Measurements from ENCODE around the gene TCF12.
A peak's percentile ranks its signal among the peaks of the same experiment; 100 is the strongest.

TCF12 gene

GRCh38 chr15:57255751-57256341, 337.4 kb downstream of the TCF12 start:
- Histone ChIP-seq H3K4me1 (ENCODE audit: control insufficient read depth in 1 of 2, insufficient read depth in 2 of 2, low read length in 2 of 2) (peaks cover 0 to 9% of the 10 kb centered on the region in 2 donors), H3K36me3 (ENCODE audit: control insufficient read depth in 1 of 2, insufficient read depth in 2 of 2, low read length in 2 of 2) (peaks cover 14 to 24% of the 10 kb centered on the region in 2 donors), H3K27me3 (ENCODE audit: control insufficient read depth in 1 of 2, insufficient read depth in 2 of 2, low read length in 2 of 2) (no peaks in the 10 kb centered on the region), H3K9me3 (ENCODE audit: control insufficient read depth in 1 of 2, low read length in 2 of 2) (no peaks in the 10 kb centered on the region), H3K27ac (ENCODE audit: low read depth, low read length) (no peak overlapping the region), H3K9ac (ENCODE audit: low read depth in 1 of 2, low read length in 2 of 2) (no peak overlapping the region), H3K4me3 (ENCODE audit: low read depth in 1 of 2, low read length in 2 of 2) (no peak overlapping the region)

- H3K4me3 ChIP-seq (ENCODE audit: low read depth in 1 of 2, low read length in 2 of 2): no peak overlapping the region
- H3K9me3 ChIP-seq (ENCODE audit: control insufficient read depth in 1 of 2, low read length in 2 of 2): no peaks in the 10 kb centered on the region
- H3K27ac ChIP-seq (ENCODE audit: low read depth, low read length): no peak overlapping the region
- H3K36me3 ChIP-seq (ENCODE audit: control insufficient read depth in 1 of 2, insufficient read depth in 2 of 2, low read length in 2 of 2): peaks cover 15 to 21% of the 10 kb centered on the region in 2 donors
- peaks cover 0 to 9% of the 10 kb centered on the region in 2 donors for H3K4me1 ChIP-seq (ENCODE audit: control insufficient read depth in 1 of 2, insufficient read depth in 2 of 2, low read length in 2 of 2)
- no peak overlapping the region for H3K9ac ChIP-seq (ENCODE audit: low read depth in 1 of 2, low read length in 2 of 2)
- no peaks in the 10 kb centered on the region for H3K27me3 ChIP-seq (ENCODE audit: control insufficient read depth in 1 of 2, insufficient read depth in 2 of 2, low read length in 2 of 2)
Observed at GRCh38 chr15:57256939-57257338, 338.5 kb downstream of the TCF12 start.

GRCh38 chr15:57259568-57260040, 341.2 kb downstream of the TCF12 start:
- H3K4me1 ChIP-seq (ENCODE audit: control insufficient read depth in 1 of 2, insufficient read depth in 2 of 2, low read length in 2 of 2): peaks cover 0 to 9% of the 10 kb centered on the region in 2 donors
- peak overlapping the region; percentile 10 for H3K27ac ChIP-seq (ENCODE audit: low read depth, low read length)
- H3K27me3 ChIP-seq (ENCODE audit: control insufficient read depth in 1 of 2, insufficient read depth in 2 of 2, low read length in 2 of 2): no peaks in the 10 kb centered on the region
- no peak overlapping the region for H3K4me3 ChIP-seq (ENCODE audit: low read depth in 1 of 2, low read length in 2 of 2)
- peaks cover 11 to 26% of the 10 kb centered on the region in 2 donors for H3K36me3 ChIP-seq (ENCODE audit: control insufficient read depth in 1 of 2, insufficient read depth in 2 of 2, low read length in 2 of 2)
- no peak overlapping the region for H3K9ac ChIP-seq (ENCODE audit: low read depth in 1 of 2, low read length in 2 of 2)
- no peaks in the 10 kb centered on the region for H3K9me3 ChIP-seq (ENCODE audit: control insufficient read depth in 1 of 2, low read length in 2 of 2)

DNA sequence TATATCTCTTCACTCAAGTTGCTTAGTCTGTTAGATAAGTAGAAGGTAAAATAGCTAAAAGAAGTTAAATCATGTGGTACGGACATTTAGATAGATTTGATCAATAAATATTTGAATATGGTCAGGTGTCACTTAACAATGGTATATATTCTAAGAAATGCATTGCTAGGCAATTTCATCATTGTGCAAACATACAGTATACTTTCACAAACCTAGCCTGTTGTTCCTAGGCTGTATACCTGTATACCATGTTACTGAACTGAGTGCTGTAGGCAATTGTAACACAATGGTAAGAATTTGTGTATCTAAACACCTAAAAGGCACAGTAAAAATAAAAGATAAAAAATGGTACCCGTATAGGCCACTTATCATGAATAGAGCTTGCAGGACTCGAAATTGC, 345.1 kb downstream of the TCF12 start:
- peaks cover 0 to 9% of the 10 kb centered on the region in 2 donors for H3K4me1 ChIP-seq (ENCODE audit: control insufficient read depth in 1 of 2, insufficient read depth in 2 of 2, low read length in 2 of 2)
- peaks cover 10 to 33% of the 10 kb centered on the region in 2 donors for H3K36me3 ChIP-seq (ENCODE audit: control insufficient read depth in 1 of 2, insufficient read depth in 2 of 2, low read length in 2 of 2)
- no peaks in the 10 kb centered on the region for H3K27me3 ChIP-seq (ENCODE audit: control insufficient read depth in 1 of 2, insufficient read depth in 2 of 2, low read length in 2 of 2)
- no peak overlapping the region for H3K4me3 ChIP-seq (ENCODE audit: low read depth in 1 of 2, low read length in 2 of 2)
- no peaks in the 10 kb centered on the region for H3K9me3 ChIP-seq (ENCODE audit: control insufficient read depth in 1 of 2, low read length in 2 of 2)
- no peak overlapping the region for H3K9ac ChIP-seq (ENCODE audit: low read depth in 1 of 2, low read length in 2 of 2)
- no peak overlapping the region for H3K27ac ChIP-seq (ENCODE audit: low read depth, low read length)

DNA sequence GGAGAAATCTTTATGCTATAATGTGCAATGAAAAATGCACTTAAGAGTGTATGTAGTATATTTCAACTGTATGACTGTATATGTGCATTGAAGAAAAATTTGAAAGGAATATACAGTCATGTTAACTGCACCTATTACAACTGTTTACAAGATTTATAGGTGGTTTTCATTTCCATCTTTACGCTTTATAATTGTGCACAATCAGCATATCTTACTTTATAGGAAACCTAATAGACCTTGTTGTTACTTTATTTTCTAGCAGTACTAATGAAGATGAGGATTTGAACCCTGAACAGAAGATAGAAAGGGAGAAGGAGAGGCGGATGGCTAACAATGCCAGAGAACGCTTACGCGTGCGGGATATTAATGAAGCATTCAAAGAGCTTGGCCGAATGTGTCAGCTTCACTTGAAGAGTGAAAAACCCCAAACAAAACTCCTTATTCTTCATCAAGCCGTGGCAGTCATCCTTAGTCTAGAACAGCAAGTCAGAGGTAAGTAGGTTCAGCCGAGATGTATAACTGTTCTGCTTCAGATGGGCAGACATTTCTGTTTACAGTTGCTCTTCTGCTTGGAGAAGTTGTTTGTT, 354.4 kb downstream of the TCF12 start:
- H3K9me3 ChIP-seq (ENCODE audit: control insufficient read depth in 1 of 2, low read length in 2 of 2): no peaks in the 10 kb centered on the region
- H3K36me3 ChIP-seq (ENCODE audit: control insufficient read depth in 1 of 2, insufficient read depth in 2 of 2, low read length in 2 of 2): peaks cover 11 to 47% of the 10 kb centered on the region in 2 donors
- no peak overlapping the region for H3K27ac ChIP-seq (ENCODE audit: low read depth, low read length)
- H3K9ac ChIP-seq (ENCODE audit: low read depth in 1 of 2, low read length in 2 of 2): no peak overlapping the region
- no peaks in the 10 kb centered on the region for H3K4me1 ChIP-seq (ENCODE audit: control insufficient read depth in 1 of 2, insufficient read depth in 2 of 2, low read length in 2 of 2)
- H3K27me3 ChIP-seq (ENCODE audit: control insufficient read depth in 1 of 2, insufficient read depth in 2 of 2, low read length in 2 of 2): no peaks in the 10 kb centered on the region
- no peak overlapping the region for H3K4me3 ChIP-seq (ENCODE audit: low read depth in 1 of 2, low read length in 2 of 2)

DNA sequence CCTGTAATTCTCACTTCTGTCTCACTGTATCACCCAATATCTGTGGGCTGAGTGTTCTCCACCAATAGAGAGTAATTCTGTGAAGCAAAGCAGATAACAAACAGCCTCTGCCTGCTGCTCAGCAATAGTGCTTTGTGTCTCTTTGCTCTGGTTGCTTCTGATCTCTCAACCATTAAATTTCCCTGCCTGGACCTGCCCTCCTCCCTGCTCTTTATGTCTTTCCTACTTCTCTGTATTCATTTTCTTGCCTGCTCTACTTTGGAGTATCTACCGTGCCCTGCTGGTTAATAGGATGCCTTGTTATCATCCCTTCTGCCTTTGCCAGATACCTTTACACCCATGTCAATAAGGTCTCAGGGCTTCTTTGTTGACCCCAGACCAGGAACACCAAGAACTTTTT, 355.0 kb downstream of the TCF12 start:
- no peak overlapping the region for H3K27ac ChIP-seq (ENCODE audit: low read depth, low read length)
- H3K36me3 ChIP-seq (ENCODE audit: control insufficient read depth in 1 of 2, insufficient read depth in 2 of 2, low read length in 2 of 2): peaks cover 10 to 42% of the 10 kb centered on the region in 2 donors

GRCh38 chr15:57278439-57278838, 360.0 kb downstream of the TCF12 start:
- no peaks in the 10 kb centered on the region for H3K9me3 ChIP-seq (ENCODE audit: control insufficient read depth in 1 of 2, low read length in 2 of 2)

More for the DNA sequence above, 355.0 kb downstream of the TCF12 start:
- Histone ChIP-seq H3K9me3 (ENCODE audit: control insufficient read depth in 1 of 2, low read length in 2 of 2) (no peaks in the 10 kb centered on the region), H3K27me3 (ENCODE audit: control insufficient read depth in 1 of 2, insufficient read depth in 2 of 2, low read length in 2 of 2) (no peaks in the 10 kb centered on the region), H3K4me3 (ENCODE audit: low read depth in 1 of 2, low read length in 2 of 2) (no peak overlapping the region), H3K9ac (ENCODE audit: low read depth in 1 of 2, low read length in 2 of 2) (no peak overlapping the region), H3K4me1 (ENCODE audit: control insufficient read depth in 1 of 2, insufficient read depth in 2 of 2, low read length in 2 of 2) (no peaks in the 10 kb centered on the region)

GRCh38 chr15:57280464-57280863, 362.0 kb downstream of the TCF12 start:
- no peak overlapping the region for H3K27ac ChIP-seq (ENCODE audit: low read depth, low read length)
- H3K4me3 ChIP-seq (ENCODE audit: low read depth in 1 of 2, low read length in 2 of 2): no peak overlapping the region
- H3K4me1 ChIP-seq (ENCODE audit: control insufficient read depth in 1 of 2, insufficient read depth in 2 of 2, low read length in 2 of 2): no peaks in the 10 kb centered on the region
- no peaks in the 10 kb centered on the region for H3K9me3 ChIP-seq (ENCODE audit: control insufficient read depth in 1 of 2, low read length in 2 of 2)
- H3K36me3 ChIP-seq (ENCODE audit: control insufficient read depth in 1 of 2, insufficient read depth in 2 of 2, low read length in 2 of 2): peaks cover 14 to 35% of the 10 kb centered on the region in 2 donors
- no peak overlapping the region for H3K9ac ChIP-seq (ENCODE audit: low read depth in 1 of 2, low read length in 2 of 2)
- H3K27me3 ChIP-seq (ENCODE audit: control insufficient read depth in 1 of 2, insufficient read depth in 2 of 2, low read length in 2 of 2): no peaks in the 10 kb centered on the region

More at GRCh38 chr15:57278439-57278838, 360.0 kb downstream of the TCF12 start:
- Histone ChIP-seq H3K4me3 (ENCODE audit: low read depth in 1 of 2, low read length in 2 of 2) (no peak overlapping the region), H3K4me1 (ENCODE audit: control insufficient read depth in 1 of 2, insufficient read depth in 2 of 2, low read length in 2 of 2) (no peaks in the 10 kb centered on the region), H3K27ac (ENCODE audit: low read depth, low read length) (no peak overlapping the region), H3K9ac (ENCODE audit: low read depth in 1 of 2, low read length in 2 of 2) (no peak overlapping the region), H3K27me3 (ENCODE audit: control insufficient read depth in 1 of 2, insufficient read depth in 2 of 2, low read length in 2 of 2) (no peaks in the 10 kb centered on the region), H3K36me3 (ENCODE audit: control insufficient read depth in 1 of 2, insufficient read depth in 2 of 2, low read length in 2 of 2) (peaks cover 11 to 42% of the 10 kb centered on the region in 2 donors)

GRCh38 chr15:57281321-57281720, 362.9 kb downstream of the TCF12 start:
- H3K9me3 ChIP-seq (ENCODE audit: control insufficient read depth in 1 of 2, low read length in 2 of 2): no peaks in the 10 kb centered on the region
- no peak overlapping the region for H3K27ac ChIP-seq (ENCODE audit: low read depth, low read length)
- no peak overlapping the region for H3K9ac ChIP-seq (ENCODE audit: low read depth in 1 of 2, low read length in 2 of 2)
- H3K4me3 ChIP-seq (ENCODE audit: low read depth in 1 of 2, low read length in 2 of 2): no peak overlapping the region
- no peaks in the 10 kb centered on the region for H3K27me3 ChIP-seq (ENCODE audit: control insufficient read depth in 1 of 2, insufficient read depth in 2 of 2, low read length in 2 of 2)
- H3K36me3 ChIP-seq (ENCODE audit: control insufficient read depth in 1 of 2, insufficient read depth in 2 of 2, low read length in 2 of 2): peaks cover 19 to 36% of the 10 kb centered on the region in 2 donors
- no peaks in the 10 kb centered on the region for H3K4me1 ChIP-seq (ENCODE audit: control insufficient read depth in 1 of 2, insufficient read depth in 2 of 2, low read length in 2 of 2)

- H3K36me3 ChIP-seq (ENCODE audit: control insufficient read depth in 1 of 2, insufficient read depth in 2 of 2, low read length in 2 of 2): peaks cover 26 to 49% of the 10 kb centered on the region in 2 donors
- no peaks in the 10 kb centered on the region for H3K27me3 ChIP-seq (ENCODE audit: control insufficient read depth in 1 of 2, insufficient read depth in 2 of 2, low read length in 2 of 2)
- H3K9ac ChIP-seq (ENCODE audit: low read depth in 1 of 2, low read length in 2 of 2): no peak overlapping the region
- H3K4me3 ChIP-seq (ENCODE audit: low read depth in 1 of 2, low read length in 2 of 2): no peak overlapping the region
- H3K9me3 ChIP-seq (ENCODE audit: control insufficient read depth in 1 of 2, low read length in 2 of 2): no peaks in the 10 kb centered on the region
- H3K27ac ChIP-seq (ENCODE audit: low read depth, low read length): no peak overlapping the region
- no peaks in the 10 kb centered on the region for H3K4me1 ChIP-seq (ENCODE audit: control insufficient read depth in 1 of 2, insufficient read depth in 2 of 2, low read length in 2 of 2)
Observed at GRCh38 chr15:57282686-57283085, 364.2 kb downstream of the TCF12 start.

Measured in duodenal mucosa (tissue), 2 donors.